Measurements from ENCODE around the gene PEX1.
"Not testable (repeated sequence)": the region's sequence is repeated elsewhere in the genome, so short reads cannot be mapped to it uniquely, and the experiment has no call there.

Gene PEX1

DNA sequence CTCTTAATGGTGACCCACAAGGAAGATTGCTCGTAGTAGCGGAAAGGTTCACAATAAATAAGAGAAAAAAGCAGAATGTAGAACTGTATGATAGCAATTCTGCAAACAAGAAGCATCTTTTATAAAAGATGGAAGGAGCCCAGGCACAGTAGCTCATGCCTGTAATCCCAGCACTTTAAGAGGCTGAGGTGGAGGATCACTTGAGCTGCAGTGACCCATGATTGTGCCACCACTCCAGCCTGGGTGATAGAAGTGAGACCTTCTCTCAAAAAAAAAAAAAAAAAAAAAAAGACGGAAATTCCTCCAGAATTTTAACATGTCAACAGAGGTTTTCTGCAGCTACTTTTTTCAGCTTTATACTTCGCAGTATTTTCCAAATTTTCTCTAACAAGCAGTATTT, 67.8 kb downstream of the PEX1 start:
- DNase-seq (ENCODE audit: low read depth), result no peak

DNA sequence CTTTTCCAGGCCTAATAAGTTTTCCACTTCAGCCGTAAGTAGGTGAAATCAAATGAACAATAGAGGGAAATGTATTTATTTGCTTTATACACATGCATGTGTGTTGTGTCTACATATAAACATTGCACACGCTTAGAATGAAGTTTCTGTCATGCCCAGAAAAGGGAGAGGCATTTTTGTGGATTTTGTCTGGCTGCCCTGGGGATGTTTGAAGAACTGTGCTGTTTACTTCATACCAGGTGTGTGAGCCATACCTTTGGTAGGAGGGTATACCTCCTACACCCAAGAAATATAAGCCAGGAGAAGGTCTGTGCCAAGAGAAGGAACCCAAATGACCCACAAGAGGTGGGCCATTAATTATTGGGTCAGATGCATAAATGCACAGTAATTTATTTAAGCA, 68.2 kb downstream of the PEX1 start:
- DNase-seq (ENCODE audit: low read depth), result no peak

DNA sequence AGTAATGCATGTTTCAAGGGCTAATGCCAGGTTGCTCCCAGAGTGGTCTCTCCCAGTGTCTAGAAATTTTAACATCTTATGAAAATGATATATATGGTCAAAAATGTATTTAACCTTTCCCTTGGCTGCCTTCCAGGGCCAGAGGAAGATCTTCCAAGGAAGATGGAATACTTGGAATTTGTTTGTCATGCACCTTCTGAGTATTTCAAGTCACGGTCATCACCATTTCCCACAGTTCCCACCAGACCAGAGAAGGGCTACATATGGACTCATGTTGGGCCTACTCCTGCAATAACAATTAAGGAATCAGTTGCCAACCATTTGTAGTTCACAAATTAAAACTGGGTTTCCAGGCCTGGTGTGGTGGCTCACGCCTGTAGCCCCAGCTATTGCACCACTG, 72.1 kb downstream of the PEX1 start:
- no peak for DNase-seq (ENCODE audit: low read depth)

DNA sequence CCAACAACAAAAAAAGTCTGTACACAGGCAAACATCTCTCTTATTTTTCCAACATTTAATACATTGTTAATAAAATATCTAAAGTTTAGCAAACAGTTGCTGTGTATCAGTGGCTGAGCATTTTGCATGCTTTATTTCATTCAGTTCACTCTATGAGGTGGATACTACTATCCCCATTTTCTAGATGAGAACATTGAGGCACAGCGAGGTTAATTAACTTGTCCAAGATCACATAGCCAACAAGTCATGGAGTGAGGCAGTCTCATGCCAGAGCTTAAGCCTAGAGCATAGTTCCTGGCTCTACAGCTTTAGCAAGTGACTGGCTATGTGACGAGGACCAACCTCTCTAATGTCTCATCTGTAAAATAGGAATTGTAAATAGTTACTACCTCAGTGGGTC, 76.7 kb downstream of the PEX1 start:
- DNase-seq (ENCODE audit: low read depth), result no peak

DNA sequence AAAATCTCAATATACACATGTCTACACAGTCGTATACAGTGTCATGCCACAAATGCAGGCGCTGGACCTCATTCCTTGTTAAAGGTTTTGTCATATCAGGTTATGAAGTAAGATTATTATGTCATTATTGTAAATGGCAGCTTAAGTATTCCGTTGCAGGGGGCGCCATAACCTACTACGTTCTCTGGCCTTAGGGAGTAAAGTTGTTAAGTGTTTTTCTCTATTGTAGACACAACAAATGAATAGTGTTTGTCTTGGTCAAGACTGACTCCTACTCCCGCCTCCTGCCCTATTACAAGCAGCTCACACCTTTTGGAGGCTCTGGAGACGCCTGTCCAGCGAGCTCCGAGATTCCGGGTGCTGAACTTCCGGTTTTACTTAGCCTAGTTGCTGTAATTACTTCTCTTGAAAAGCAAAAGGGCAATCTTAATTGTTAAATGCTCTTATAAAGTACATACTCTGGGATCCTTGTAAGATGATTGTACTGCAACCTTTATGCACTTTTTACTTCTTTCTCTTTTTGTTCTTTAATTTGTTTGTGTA, 80.0 kb downstream of the PEX1 start:
- peak; percentile 14 for DNase-seq (ENCODE audit: low read depth)

DNA sequence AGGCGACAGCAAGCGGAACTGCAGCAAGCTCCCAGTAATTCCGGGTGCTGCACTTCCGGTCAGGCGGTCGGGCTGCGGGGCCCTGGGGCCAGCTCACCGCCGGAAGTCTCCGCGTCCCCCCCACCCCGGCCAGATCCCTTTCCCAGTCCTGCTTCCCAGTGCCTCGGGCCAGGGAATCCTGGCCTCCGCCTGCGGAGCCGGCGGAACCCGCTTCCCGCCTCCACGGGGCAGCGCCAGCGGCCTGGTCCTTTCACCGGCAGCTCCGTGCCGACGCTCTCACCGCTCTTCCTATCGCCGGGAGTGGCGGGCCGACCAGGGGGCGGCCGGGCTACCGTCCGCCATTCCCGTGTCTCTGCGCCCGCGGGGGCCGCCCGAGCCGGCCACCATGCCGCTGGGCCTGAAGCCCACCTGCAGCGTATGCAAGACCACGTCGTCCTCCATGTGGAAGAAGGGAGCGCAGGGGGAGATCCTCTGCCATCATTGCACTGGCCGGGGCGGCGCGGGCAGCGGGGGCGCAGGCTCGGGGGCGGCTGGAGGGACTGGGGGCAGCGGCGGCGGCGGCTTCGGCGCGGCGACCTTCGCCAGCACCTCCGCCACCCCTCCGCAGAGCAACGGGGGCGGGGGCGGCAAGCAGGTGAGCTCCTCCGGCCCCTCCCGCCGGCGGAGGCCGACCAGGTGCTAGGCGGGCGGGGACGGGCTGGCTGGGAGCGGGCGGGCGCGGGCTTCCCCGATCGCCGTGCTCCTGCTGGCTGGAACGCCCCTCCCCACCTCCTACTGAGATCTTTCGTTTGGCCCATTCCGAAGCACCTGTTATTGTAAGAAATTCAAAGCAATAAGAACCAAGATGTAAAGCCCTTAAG, 80.7 kb downstream of the PEX1 start, which contains the start of gene GATAD1:
GATAD1 (plus strand) TSS at position 138 of the 860 bp plus-strand sequence; CDS start at position 386, 248 bp downstream.
- peak; percentile 82 for DNase-seq (ENCODE audit: low read depth)

DNA sequence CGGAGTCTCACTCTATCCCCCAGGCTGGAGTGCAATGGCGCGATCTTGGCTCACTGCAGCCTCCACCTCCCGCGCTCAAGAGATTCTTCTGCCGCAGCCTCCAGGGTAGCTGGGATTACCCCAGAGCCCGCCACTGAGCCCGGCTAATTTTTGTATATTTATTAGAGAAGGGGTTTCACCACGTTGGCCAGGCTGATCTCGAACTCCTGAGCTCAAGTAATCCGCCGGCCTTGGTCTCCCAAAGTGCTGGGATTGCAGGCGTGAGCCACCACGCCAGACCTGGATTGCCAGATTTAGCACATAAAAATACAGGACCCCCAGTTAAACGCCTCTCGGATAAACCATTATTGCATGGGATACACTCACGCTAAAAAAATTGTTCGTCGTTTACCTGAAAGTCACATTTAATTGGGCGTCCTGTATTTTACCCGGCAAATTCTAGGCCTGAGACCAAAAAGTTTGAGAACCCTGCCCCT, 81.4 kb downstream of the PEX1 start:
- DNase-seq (ENCODE audit: low read depth), result no peak

DNA sequence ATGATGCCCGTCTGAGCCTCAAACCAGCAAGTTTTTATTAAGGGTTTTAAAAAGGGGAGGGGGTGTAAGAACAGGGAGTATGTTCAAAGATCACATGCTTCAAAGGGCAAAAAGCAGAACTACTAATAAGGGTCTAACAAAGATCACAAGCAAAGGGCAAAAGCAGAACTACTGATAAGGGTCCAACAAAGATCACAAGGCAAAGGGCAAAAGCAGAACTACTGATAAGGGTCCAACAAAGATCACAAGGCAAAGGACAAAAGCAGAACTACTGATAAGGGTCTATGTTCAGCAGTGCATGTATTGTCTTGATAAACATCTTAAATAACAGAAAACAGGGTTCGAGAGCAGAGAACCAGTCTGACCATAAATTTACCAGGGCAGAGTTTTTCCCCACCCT, 85.6 kb downstream of the PEX1 start:
- DNase-seq (ENCODE audit: low read depth), result not testable (repeated sequence)

DNA sequence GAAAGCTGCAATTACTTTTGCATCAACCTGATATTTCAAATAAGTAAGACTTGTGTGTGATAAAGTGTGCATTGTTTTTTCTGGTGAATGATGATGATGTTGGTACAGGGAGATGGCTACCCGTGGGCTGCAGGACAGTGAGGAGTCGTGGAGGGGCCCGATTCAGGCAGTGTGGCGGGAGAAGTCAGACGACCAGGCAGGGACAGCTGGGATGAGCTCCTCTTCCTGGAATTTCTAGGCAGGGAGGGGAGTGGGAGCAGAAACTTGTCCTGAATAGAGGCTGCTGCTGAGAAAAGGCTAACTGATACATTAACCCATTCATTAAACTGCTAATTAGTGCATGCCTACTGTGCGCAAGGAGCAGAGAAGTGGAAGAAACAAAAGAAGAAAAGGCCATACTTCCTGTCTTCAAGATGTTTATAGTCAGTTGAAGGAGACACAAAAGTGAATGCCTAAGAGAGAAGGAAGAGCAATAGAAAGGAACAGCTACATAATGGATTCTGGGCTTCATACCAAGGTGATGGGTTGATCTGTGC, 90.3 kb downstream of the PEX1 start:
- no peak for DNase-seq (ENCODE audit: low read depth)
